Tibial nerve (tissue), 4 donors: ENCODE measurements around the gene FARP1. TPM values are rescaled to one million over a fixed set of nuclear protein-coding genes. Genes with fewer than 3 reads are reported as not detected.

Source experiments
- DNase-seq, 2 donors: peaks; one replicate each; pipeline ENCODE4 v3.0.0-alpha.2; 2019; ENCODE audit warnings: low spot score in 2 of 2
- H3K27ac ChIP-seq, 4 donors: fragments of 200-600 bp; sonication (generic) in 3 of 4; one replicate each; pipeline ENCODE4 v1.5.1; 2017 to 2019; ENCODE audit warnings: mild to moderate bottlenecking in 1 of 4
- H3K27me3 ChIP-seq, 2 donors: fragments of 200-600 bp; sonication (generic) in 1 of 2; one replicate each; pipeline versions ENCODE4 v1.5.1 to v1.6.0; 2017 to 2019
- H3K36me3 ChIP-seq, 3 donors: fragments of 200-600 bp; sonication (generic); one replicate each; pipeline ENCODE4 v1.5.1; 2018 to 2019
- H3K4me1 ChIP-seq, 4 donors: fragments of 200-600 bp; sonication (generic) in 3 of 4; one replicate each; pipeline ENCODE4 v1.5.1; 2017 to 2019
- H3K4me3 ChIP-seq, 4 donors: fragments of 200-600 bp; sonication (generic) in 3 of 4; one replicate each; pipeline ENCODE4 v1.5.1; 2017 to 2019; ENCODE audit warnings: mild to moderate bottlenecking in 1 of 4, moderate library complexity in 1 of 4
- H3K9me3 ChIP-seq, 4 donors: fragments of 200-600 bp; sonication (generic) in 3 of 4; one replicate each; pipeline ENCODE4 v1.5.1; 2017 to 2019
- EP300 ChIP-seq, 2 donors: sonication (generic); formaldehyde crosslinking; IDR thresholded peaks; one replicate each; pipeline ENCODE4 v1.6.1; 2017; ENCODE audit warnings: antibody characterized with exemption in 2 of 2, mild to moderate bottlenecking in 1 of 2
- POLR2A ChIP-seq, 2 donors: fragments of 450-650 bp; IDR thresholded peaks; one replicate each; pipeline ENCODE4 v1.6.1; 2017; ENCODE audit warnings: antibody characterized with exemption in 2 of 2, mild to moderate bottlenecking in 2 of 2, moderate library complexity in 2 of 2
- WGBS, 2 donors: methylation state at CpG; one replicate each; pipeline ENCODE4 v1.1.5; 2018; 5-methylcytosine and 5-hydroxymethylcytosine counted together
- total RNA-seq, 4 donors: library from RNA; depleted of rRNA; stranded (reverse); fragments of >200 nt; gene quantifications; one replicate each; pipeline ENCODE4 v1.1.0, GENCODE V29; 2016
- TF ChIP-seq, protein P1 (sequence below), 5 experiments: fragments of 200-600 bp in 3 of 5; fragments of 450-650 bp in 2 of 5; sonication (generic) in 3 of 5; IDR thresholded peaks; one replicate each; pipeline ENCODE4 v1.5.1; 2016 to 2019; ENCODE audit warnings: antibody characterized with exemption in 5 of 5, mild to moderate bottlenecking in 3 of 5, moderate library complexity in 2 of 5

The FARP1 gene
- total RNA-seq, 4 donors from 2014 or later: 21.4 to 28.5 (median 24.9) TPM

DNA sequence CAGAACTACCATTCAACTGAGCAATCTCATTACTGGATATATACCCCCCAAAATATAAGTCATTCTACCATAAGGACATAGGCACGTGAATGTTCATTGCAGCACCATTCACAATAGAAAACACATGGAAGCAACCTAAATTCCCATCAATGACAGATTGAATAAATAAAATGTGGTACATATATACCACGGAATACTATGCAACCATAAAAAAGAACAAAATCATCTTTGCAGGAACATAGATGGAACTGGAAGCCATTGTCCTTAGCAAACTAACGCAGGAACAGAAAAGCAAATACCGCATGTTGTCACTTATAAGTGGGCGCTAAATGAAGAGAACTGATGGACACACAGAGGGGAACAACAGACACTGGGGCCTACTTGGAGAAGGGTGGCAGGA is 20.0 kb downstream of the FARP1 start:
- Histone ChIP-seq H3K4me3 (no peak overlapping the region), H3K36me3 (no peaks in the 10 kb centered on the region), H3K9me3 (no peaks in the 10 kb centered on the region), H3K27me3 (no peaks in the 10 kb centered on the region), H3K4me1 (no peaks in the 10 kb centered on the region), H3K27ac (no peak overlapping the region)
- 95 to 98% methylated on average over 5 of the region's 5 CpGs for WGBS, 2 donors
- TF ChIP-seq POLR2A (IDR thresholded peaks at IDR 0.05) (no peak), EP300 (IDR thresholded peaks at IDR 0.05) (no peak)
- TF ChIP-seq, protein P1, sequence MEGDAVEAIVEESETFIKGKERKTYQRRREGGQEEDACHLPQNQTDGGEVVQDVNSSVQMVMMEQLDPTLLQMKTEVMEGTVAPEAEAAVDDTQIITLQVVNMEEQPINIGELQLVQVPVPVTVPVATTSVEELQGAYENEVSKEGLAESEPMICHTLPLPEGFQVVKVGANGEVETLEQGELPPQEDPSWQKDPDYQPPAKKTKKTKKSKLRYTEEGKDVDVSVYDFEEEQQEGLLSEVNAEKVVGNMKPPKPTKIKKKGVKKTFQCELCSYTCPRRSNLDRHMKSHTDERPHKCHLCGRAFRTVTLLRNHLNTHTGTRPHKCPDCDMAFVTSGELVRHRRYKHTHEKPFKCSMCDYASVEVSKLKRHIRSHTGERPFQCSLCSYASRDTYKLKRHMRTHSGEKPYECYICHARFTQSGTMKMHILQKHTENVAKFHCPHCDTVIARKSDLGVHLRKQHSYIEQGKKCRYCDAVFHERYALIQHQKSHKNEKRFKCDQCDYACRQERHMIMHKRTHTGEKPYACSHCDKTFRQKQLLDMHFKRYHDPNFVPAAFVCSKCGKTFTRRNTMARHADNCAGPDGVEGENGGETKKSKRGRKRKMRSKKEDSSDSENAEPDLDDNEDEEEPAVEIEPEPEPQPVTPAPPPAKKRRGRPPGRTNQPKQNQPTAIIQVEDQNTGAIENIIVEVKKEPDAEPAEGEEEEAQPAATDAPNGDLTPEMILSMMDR (IDR thresholded peaks at IDR 0.05): no peak
- DNase-seq: no peak

DNA sequence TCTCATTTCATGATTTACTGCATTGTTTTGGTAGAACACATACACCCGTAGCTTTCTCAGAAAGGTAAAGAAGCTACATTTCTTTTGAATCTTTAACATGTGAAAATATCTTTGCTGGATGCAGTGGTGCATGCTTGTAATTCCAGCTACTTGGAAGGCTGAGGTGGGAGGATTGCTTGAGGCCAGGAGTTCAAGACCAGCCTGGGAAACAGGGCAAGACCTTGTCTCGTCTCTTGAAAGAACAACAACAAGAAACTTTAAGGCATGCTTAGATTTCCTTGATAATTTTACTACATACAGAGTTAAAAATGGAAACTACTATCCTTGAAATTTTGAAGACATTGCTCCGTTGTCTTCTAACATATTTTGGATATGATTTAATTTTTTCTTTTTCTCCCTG is 26.4 kb downstream of the FARP1 start:
- H3K27ac ChIP-seq: no peak overlapping the region

DNA sequence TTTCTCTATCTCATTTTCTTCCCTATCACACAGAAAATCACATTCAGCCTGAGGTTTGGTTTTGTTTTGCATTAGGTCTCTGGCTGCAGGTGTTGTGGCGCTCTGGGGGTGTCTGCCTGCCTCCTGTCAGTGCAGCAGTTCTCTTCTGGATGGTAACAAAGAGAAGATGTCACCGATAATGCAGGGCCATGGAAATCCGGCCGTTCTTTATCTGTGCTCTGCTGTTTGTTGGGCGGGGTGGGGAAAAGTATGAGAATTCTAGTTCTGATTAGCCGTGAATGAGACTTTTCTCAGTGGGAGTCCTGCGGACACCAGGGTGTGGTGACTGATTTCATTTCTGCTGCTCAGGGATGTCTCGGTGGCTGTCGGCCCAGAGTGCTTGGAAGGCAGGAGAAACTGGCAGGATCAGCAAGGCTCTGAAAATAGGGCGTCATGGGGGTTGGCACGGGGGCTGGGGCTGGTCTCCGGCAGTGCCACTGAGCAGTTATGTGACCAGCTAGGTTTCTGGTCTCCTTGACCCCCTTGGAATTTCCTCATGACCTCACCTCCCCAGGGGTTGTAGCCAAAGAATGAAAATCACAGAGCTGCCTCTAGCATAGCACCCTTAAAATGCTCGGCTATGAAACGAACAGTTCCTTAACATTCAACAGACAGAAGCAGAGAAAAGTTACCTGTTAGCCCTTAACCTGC is 29.2 kb downstream of the FARP1 start:
- TF ChIP-seq EP300 (IDR thresholded peaks at IDR 0.05) (no peak), POLR2A (IDR thresholded peaks at IDR 0.05) (no peak)
- TF ChIP-seq, protein P1 (IDR thresholded peaks at IDR 0.05): no peak
- DNase-seq: peak; percentile 19 to 26
- Histone ChIP-seq H3K36me3 (peaks cover 0 to 5% (median 0%) of the 10 kb centered on the region in 3 donors), H3K27me3 (no peaks in the 10 kb centered on the region), H3K27ac (peak overlapping the region in 2 of 4 donors; percentile 69 to 82), H3K9me3 (no peaks in the 10 kb centered on the region), H3K4me3 (peak overlapping the region in 1 of 4 donors; percentile 14), H3K4me1 (peaks cover 0 to 42% (median 12%) of the 10 kb centered on the region in 4 donors)
- WGBS, 2 donors: 51 to 61% methylated on average over 14 of the region's 14 CpGs

More for the DNA sequence above, 26.4 kb downstream of the FARP1 start:
- Histone ChIP-seq H3K9me3 (no peaks in the 10 kb centered on the region), H3K36me3 (no peaks in the 10 kb centered on the region), H3K27me3 (no peaks in the 10 kb centered on the region), H3K4me1 (peaks cover 0 to 29% (median 9%) of the 10 kb centered on the region in 4 donors), H3K4me3 (no peak overlapping the region)
- no peak for DNase-seq
- 68 to 70% methylated on average over 3 of the region's 3 CpGs for WGBS, 2 donors
- TF ChIP-seq POLR2A (IDR thresholded peaks at IDR 0.05) (no peak), EP300 (IDR thresholded peaks at IDR 0.05) (no peak)
- TF ChIP-seq, protein P1 (IDR thresholded peaks at IDR 0.05): no peak

DNA sequence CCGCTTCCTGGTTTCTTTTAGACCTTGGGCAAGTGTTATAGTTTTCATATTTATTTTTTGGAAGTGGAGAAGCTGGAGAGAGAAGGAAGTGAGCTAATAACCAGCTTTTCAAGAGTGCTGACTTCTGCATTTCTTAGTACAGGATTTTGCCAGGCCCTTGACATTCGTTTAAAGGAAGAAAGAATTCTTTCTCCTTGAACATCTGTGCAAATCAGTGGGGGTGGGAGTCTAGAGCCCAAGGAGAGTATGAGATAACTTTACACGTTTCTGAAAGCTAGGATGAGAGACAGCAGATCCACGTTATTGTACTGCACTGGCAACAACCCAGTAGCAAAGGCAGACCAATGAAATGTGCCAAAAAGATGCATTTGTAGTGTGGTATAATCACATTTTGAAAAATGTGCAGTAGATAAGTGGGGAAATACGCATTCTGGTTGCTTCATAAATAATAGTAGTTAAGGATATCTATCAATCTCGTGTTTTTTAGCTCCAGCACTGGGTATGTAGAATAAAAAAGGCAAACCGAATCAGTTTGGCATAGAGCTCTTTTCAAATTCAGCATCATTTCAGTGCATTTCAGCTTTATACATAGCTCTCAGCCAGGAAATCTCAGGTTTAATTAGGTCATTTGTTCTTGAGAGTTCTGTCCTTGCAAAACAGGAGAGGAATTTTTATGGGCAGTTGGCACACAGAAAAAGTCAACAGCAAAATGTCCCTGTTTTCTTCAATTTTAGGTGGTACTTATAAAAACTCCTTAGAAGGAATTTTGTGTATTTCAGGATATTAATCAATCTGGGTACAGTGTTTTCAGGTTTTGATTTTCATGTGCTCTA is 29.9 kb downstream of the FARP1 start:
- Histone ChIP-seq H3K4me3 (no peak overlapping the region), H3K27ac (peak overlapping the region in 3 of 4 donors; percentile 23 to 82 (median 69)), H3K36me3 (peaks cover 0 to 5% (median 0%) of the 10 kb centered on the region in 3 donors)

More for the DNA sequence above, 29.9 kb downstream of the FARP1 start:
- TF ChIP-seq EP300 (IDR thresholded peaks at IDR 0.05) (no peak), POLR2A (IDR thresholded peaks at IDR 0.05) (no peak)
- TF ChIP-seq, protein P1 (IDR thresholded peaks at IDR 0.05): no peak
- Histone ChIP-seq H3K27me3 (no peaks in the 10 kb centered on the region), H3K4me1 (peaks cover 0 to 42% (median 12%) of the 10 kb centered on the region in 4 donors), H3K9me3 (no peaks in the 10 kb centered on the region)
- DNase-seq: no peak
- 51 to 53% methylated on average over 7 of the region's 7 CpGs for WGBS, 2 donors
